Measurements from ENCODE around the gene FBXW5. TPM values are rescaled to one million over a fixed set of nuclear protein-coding genes. Genes with fewer than 3 reads are reported as not detected.

The FBXW5 gene
- total and polyA plus RNA-seq, 2 donors (not counting 3 experiments of a cell fraction or from before 2014, with no cell fraction given): 97.3 to 151 TPM

GRCh38 chr9:136928591-136928990 is 15.9 kb downstream of the FBXW5 start:
- no peaks in the 10 kb centered on the region for H4K20me1 ChIP-seq (replicated peaks; ENCODE audit: control insufficient read depth, extremely low read depth, insufficient read depth, low read length)
- H3K4me2 ChIP-seq (ENCODE audit: insufficient read depth, low read length): no peak overlapping the region
- intact Hi-C loops (cut with micrococcal nuclease): no loop called here
- no peaks in the 10 kb centered on the region for H3K79me2 ChIP-seq (ENCODE audit: control insufficient read depth, insufficient read depth, low read length)
- ChIA-PET POLR2A (interaction anchor here (0.6 kb wide), 1 partner anchor 106 kb away, joined by 3 read pairs; no protein-coding TSS in a partner anchor), CTCF (interaction anchor here (0.6 kb wide), 1 partner anchor 308 kb away, joined by 3 read pairs; no protein-coding TSS in a partner anchor)
- BruUV-seq (replicated peaks): no TSS peak
- no peak overlapping the region for H2AFZ ChIP-seq (ENCODE audit: low read depth, low read length)
- TF ChIP-seq EZH2 (IDR thresholded peaks at IDR 0.05; ENCODE audit: borderline replicate concordance, low read depth, low read length, severe bottlenecking) (no peak), FOS (IDR thresholded peaks at IDR 0.05; ENCODE audit: borderline replicate concordance, insufficient read depth, low read length) (no peak), CTCF (IDR thresholded peaks at IDR 0.05; ENCODE audit: extremely low read depth in 1 of 2, insufficient read depth in 1 of 2, low read depth in 1 of 2, low read length in 2 of 2) (no peak), POLR2A (IDR thresholded peaks at IDR 0.05; ENCODE audit: low read depth, low read length) (no peak), MYC (IDR thresholded peaks at IDR 0.05; ENCODE audit: low read depth, low read length) (no peak), MAX (IDR thresholded peaks at IDR 0.05; ENCODE audit: insufficient read depth, insufficient read length) (no peak), GATA2 (IDR thresholded peaks at IDR 0.05; ENCODE audit: insufficient read depth, insufficient read length, low read depth, low read length) (no peak), POLR2AphosphoS5 (IDR thresholded peaks at IDR 0.05; ENCODE audit: insufficient read depth, low read depth, low read length) (no peak), JUN (IDR thresholded peaks at IDR 0.05; ENCODE audit: borderline replicate concordance, insufficient read depth, insufficient read length, low read depth) (no peak)
- H3K9ac ChIP-seq (replicated peaks; ENCODE audit: extremely low read depth, insufficient read depth, low read length): no peak overlapping the region
- dilution Hi-C loops (cut with MboI; ENCODE audit: extremely low pct_ligation_motif_present, low sequenced_read_pairs): loop anchor here (25.0 kb wide), 1 partner anchor 116 kb away; the partner anchor contains the start of gene RABL6
- no peaks in the 10 kb centered on the region for H3K9me1 ChIP-seq (replicated peaks; ENCODE audit: control insufficient read depth, extremely low read depth, insufficient read depth, low read length)
- no peaks in the 10 kb centered on the region for H3K27me3 ChIP-seq (ENCODE audit: control insufficient read depth in 2 of 2, insufficient read depth in 2 of 2, low read length in 2 of 2)
- H3K4me3 ChIP-seq (replicated peaks in 1 of 3; ENCODE audit: insufficient read depth in 1 of 3, low read depth in 1 of 3, low read length in 3 of 3): no peak overlapping the region
- H3K9me3 ChIP-seq (replicated peaks; ENCODE audit: control insufficient read depth, insufficient read depth, low read length): no peaks in the 10 kb centered on the region
- H3K36me3 ChIP-seq (ENCODE audit: control insufficient read depth in 2 of 2, extremely low read depth in 1 of 2, insufficient read depth in 2 of 2, low read length in 2 of 2): peaks cover 0 to 10% of the 10 kb centered on the region in 2 experiments
- DNase-seq (ENCODE audit: low read depth, low spot score) (no peak), FAIRE-seq (no peak)
- H3K4me1 ChIP-seq (ENCODE audit: control insufficient read depth, extremely low read depth, insufficient read depth, low read length): peaks cover 12% of the 10 kb centered on the region
- no peak overlapping the region for H3K27ac ChIP-seq (ENCODE audit: insufficient read depth, low read depth, low read length)

All from endothelial cell of umbilical vein (primary cell).